Stimulated activated memory B cell treated with anti-CD40 and anti-IgM and Interleukin-4, amounts not matched to agents 10 μg/mL and 1 μg/mL and 100 μg/mL, for 72 hours (primary cell): Measurements from ENCODE around the gene AFAP1.

Source experiments
- ATAC-seq: fragments of 150-1000 bp; cut with Tn5 transposase; 2 replicates; pipeline ENCODE4 v1.10.0; 2021
- H3K27ac Mint-ChIP-seq: one replicate; pipeline ENCODE4 v1.8.0; 2022; ENCODE audit warnings: mild to moderate bottlenecking, mixed read lengths
- H3K27me3 Mint-ChIP-seq: one replicate; pipeline ENCODE4 v1.8.0; 2022; ENCODE audit warnings: mixed read lengths
- H3K36me3 Mint-ChIP-seq: one replicate; pipeline ENCODE4 v1.8.0; 2022; ENCODE audit warnings: mixed read lengths
- H3K4me1 Mint-ChIP-seq: one replicate; pipeline ENCODE4 v1.8.0; 2022; ENCODE audit warnings: mixed read lengths
- H3K4me3 Mint-ChIP-seq: one replicate; pipeline ENCODE4 v1.8.0; 2022; ENCODE audit warnings: mild to moderate bottlenecking, moderate library complexity, mixed read lengths
- H3K9me3 Mint-ChIP-seq: one replicate; pipeline ENCODE4 v1.8.0; 2022; ENCODE audit warnings: mixed read lengths

AFAP1 gene

DNA sequence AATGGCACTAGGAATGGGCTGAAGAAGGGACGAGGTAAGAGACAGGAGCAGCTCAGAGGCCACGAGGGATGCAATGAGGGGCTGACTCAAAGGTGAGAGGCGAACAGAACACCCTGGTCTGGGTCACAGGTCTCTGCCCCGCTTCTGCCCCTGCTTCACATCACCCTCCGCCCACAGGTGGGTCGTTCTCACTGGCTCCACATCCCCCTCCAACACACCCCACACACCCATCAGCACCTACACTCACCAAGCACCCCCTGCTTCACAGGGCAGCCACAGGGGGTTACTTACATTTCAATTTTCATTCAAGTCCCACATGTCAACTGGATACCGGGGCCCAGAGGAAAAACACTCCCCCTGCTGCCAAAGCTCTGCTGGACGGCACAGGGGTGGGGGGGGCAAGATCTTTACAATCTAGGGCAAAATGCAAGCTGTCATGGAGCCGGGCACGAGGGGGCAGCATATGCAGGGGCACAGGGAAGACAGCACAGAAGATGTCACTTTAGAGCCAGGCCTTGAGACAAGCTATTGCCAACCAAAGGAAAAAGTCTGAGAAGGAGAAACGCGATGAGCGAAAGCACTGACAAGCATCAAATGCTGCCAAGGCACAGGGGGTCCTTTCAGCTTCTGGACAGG is 94.0 kb downstream of the AFAP1 start:
- H3K27me3 Mint-ChIP-seq = peaks cover 29% of the 10 kb centered on the region
- no peak overlapping the region for H3K4me3 Mint-ChIP-seq
- H3K4me1 Mint-ChIP-seq = no peaks in the 10 kb centered on the region
- H3K27ac Mint-ChIP-seq = no peak overlapping the region
- ATAC-seq = no peak
- no peaks in the 10 kb centered on the region for H3K36me3 Mint-ChIP-seq
- H3K9me3 Mint-ChIP-seq = peaks cover 3% of the 10 kb centered on the region

DNA sequence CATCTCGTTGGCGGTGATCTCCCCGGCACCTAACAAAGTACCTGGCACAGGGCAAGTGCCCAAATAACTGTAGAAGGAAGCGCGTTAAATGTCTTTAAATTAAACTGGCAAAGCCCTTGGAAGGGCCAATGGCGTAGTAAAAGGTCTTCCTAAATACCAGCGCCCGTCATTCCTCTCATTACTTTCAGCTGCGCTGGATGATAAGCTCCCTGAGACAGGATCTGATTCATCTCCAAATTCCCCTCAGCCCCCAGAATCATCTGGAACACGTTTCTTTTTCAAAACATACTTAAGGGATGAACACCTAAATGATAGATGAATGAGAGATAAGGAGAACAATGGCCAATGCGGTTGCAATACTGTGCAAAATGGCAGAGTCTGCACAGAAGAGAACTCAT is 95.1 kb downstream of the AFAP1 start:
- no peaks in the 10 kb centered on the region for H3K4me1 Mint-ChIP-seq
- no peak overlapping the region for H3K4me3 Mint-ChIP-seq
- no peak overlapping the region for H3K27ac Mint-ChIP-seq
- peaks cover 3% of the 10 kb centered on the region for H3K9me3 Mint-ChIP-seq
- H3K27me3 Mint-ChIP-seq = peaks cover 39% of the 10 kb centered on the region
- ATAC-seq = no peak
- H3K36me3 Mint-ChIP-seq = no peaks in the 10 kb centered on the region

DNA sequence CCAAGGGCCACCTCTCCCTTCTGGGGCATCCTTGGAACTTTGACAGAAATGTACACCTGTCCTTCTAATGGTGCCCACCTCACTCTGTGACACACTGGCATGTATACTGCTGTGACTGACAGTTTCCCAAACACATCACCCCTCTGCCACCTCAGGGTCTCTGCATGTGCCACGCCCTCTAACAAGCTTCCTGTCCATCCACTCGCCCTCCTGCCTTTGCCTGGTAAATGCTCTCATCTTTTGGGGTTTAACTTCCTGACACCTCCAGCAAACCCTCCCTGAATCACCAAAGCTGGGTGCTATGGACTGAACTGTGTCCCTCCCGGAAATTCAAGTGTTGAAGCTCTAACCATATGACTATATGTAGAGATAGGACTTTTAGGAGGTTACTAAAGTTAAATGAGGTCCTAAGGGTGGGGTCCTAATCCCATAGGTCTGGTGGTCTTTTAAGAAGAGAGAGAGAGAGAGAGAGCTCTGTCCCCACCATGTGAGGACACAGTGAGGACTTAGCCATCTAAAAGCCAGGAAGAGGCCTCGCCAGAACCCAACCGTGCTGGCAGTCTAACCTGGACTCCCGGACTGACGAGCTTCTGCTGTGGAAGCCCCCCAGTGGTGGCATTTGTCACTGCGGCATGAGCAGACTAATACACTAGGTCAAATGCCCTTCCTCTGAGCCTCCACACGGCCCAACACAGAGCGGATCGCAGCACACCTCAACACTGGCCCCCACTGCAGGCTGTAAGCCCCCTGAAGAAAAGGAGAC is 95.6 kb downstream of the AFAP1 start:
- Mint-ChIP-seq H3K9me3 (peaks cover 3% of the 10 kb centered on the region), H3K4me3 (no peak overlapping the region), H3K36me3 (no peaks in the 10 kb centered on the region), H3K27ac (no peak overlapping the region), H3K27me3 (peaks cover 40% of the 10 kb centered on the region), H3K4me1 (no peaks in the 10 kb centered on the region)
- peak; percentile 68 for ATAC-seq

DNA sequence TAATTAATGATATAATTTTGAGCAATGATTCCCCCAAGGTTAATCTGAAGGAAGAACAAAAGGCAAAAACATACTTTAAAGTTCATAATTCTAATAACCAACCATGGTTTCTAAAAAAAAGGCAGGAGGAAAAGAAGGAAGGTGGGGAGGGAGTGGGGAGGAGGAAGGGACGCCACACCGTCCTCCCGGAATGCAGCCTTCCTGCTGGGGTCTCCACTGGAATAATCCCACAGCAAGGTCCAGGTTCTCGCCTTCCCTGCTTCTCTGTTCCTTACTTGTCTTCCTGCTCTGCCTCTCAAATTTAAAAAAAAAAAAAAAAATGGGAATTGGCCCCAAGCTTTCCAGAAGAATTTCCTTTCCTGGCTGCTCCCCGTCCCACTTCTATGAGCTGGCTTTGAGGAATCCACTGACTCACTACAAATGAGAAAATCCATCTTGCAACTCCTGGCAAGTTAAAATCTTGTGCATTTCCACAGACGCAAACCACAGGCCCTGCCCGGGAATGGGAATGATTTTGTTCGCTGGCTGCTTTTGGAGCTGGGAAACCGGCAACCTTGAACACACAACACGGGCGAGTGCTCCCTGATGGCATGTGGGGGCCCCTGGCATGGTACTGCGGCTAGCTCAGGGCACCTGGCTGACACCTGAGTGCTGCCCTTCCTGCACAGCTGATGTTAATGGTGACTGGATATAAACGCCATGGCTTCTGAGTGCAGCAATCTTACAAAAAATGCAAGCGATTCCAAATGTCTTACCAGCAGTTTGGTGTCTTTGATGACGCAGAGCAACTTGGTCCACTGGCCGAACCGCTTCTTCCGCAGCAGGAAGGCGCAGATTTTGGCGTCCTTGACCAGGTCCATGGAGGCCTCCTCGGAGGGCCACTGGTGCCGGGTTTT is 97.0 kb downstream of the AFAP1 start:
- Mint-ChIP-seq H3K9me3 (no peaks in the 10 kb centered on the region), H3K36me3 (no peaks in the 10 kb centered on the region), H3K4me3 (no peak overlapping the region), H3K4me1 (no peaks in the 10 kb centered on the region), H3K27ac (no peak overlapping the region), H3K27me3 (peaks cover 44% of the 10 kb centered on the region)
- no peak for ATAC-seq

DNA sequence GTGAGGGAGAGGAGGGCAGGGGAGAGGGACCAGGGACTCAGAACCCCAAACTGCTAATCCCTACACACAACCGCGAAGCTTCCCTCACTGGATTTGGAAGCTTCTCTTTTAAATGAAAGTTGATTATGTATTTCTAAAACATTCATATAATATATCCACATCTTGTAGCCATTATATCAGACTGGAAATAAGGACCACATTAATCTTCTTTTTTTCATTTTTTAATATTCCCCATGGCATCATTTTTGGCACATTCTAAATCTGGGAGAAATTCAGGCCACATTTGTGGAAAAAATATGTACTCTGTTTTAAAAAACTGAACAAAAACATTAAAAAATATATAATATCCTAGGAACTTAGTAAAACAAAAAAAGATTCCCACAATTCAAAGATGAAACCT is 97.8 kb downstream of the AFAP1 start:
- Mint-ChIP-seq H3K36me3 (no peaks in the 10 kb centered on the region), H3K4me1 (no peaks in the 10 kb centered on the region), H3K27ac (no peak overlapping the region), H3K9me3 (no peaks in the 10 kb centered on the region), H3K4me3 (no peak overlapping the region), H3K27me3 (peaks cover 51% of the 10 kb centered on the region)
- ATAC-seq = no peak

DNA sequence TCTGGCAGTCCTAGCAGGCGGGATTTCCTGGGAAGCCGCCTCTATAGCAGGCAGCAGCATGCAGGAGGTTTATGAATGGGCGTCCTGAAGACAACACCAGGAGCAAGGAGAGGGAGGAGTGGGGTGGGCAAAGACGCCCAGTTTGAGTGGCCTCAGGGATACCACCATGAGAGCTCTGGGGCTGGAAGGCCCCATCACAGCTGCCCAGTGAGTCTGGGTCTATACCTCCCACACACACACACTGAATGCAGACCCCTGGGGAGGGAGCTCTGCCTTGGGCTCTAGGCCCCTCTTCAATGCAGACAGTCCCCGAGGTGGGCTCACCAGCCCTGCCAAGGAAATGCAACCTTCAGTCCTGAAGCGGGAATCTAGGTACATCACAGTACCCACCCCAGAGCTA is 98.6 kb downstream of the AFAP1 start:
- no peak overlapping the region for H3K4me3 Mint-ChIP-seq
- H3K9me3 Mint-ChIP-seq = no peaks in the 10 kb centered on the region
- H3K27me3 Mint-ChIP-seq = peaks cover 54% of the 10 kb centered on the region
- no peaks in the 10 kb centered on the region for H3K4me1 Mint-ChIP-seq
- no peaks in the 10 kb centered on the region for H3K36me3 Mint-ChIP-seq
- ATAC-seq = peak; percentile 22
- H3K27ac Mint-ChIP-seq = no peak overlapping the region

DNA sequence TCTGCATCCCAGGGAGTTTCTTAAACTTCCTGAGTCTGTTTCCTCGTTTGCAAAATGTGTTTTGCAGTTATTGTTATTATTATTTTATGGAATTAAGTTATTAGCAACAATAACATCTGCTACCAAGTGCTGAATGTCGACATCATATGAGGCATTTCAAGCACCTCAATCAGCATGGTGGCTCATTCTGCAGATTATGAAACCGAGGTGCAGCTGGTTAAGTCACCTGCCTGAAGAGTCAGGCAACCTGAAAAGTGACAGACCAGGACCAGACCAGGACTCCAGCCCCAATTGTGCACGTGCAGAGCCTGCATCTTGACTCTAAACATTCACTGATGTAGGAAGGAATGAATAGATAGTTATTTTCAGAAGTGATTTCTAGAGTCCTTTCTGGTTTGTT is 99.8 kb downstream of the AFAP1 start:
- Mint-ChIP-seq H3K9me3 (no peaks in the 10 kb centered on the region), H3K27ac (no peak overlapping the region), H3K36me3 (no peaks in the 10 kb centered on the region), H3K4me3 (no peak overlapping the region), H3K4me1 (no peaks in the 10 kb centered on the region), H3K27me3 (peaks cover 51% of the 10 kb centered on the region)
- no peak for ATAC-seq

DNA sequence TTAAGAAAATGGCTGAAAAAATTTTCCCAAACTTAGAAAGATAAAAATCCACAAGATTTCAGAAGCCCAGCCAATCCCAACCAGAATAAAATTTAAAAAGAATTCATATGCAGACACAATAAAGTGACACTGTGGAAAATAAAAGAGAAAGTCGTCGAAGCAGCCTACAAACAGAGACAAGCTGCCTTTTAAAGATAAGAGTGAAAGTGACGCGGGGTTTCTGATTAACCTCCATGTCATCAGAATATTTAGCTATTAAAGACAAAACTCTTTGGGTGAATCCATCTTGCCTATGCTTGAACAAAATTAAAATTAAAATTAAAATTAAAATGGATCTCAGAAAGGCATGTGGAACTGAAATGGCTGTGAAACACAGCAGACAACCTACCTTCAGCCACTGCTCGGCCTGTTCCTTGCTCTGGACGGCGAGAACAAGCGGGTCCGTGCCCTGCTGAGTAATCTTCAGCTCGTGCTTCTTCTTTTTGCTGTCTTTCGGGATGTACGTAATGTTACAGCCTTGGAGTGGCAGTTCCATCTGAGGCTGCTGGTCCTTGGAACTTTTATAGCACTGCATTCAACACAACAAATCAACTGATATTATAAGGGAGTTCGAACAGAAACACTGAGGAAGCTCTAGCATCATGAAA is 101.4 kb downstream of the AFAP1 start:
- ATAC-seq = no peak
- H3K36me3 Mint-ChIP-seq = no peaks in the 10 kb centered on the region
- peaks cover 3% of the 10 kb centered on the region for H3K9me3 Mint-ChIP-seq
- H3K4me3 Mint-ChIP-seq = no peak overlapping the region
- H3K27me3 Mint-ChIP-seq = peaks cover 38% of the 10 kb centered on the region
- no peaks in the 10 kb centered on the region for H3K4me1 Mint-ChIP-seq
- H3K27ac Mint-ChIP-seq = no peak overlapping the region

DNA sequence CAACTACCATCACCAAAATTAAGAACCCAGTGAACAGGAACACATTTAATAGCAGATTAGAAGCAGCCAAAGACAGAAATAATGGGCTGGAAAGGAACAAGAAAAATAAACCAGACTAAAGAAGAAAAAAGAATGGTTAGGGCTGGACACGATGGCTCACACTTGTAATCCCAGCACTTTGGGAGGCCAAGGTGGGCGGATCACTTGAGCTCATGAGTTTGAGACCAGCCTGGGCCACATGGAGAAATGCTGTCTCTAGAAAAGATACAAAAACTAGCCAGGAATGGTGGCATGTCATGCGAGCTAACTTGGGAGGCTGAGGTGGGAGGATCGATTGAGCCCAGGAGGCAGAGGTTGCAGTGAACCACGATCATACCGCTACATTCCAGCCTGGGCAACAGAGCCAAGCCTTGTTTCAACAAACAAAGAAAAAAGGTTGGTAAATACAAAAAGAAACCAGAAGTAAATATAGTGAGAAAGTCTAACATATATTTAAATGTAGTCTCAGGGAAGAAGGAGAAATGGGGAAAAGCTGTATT is 102.0 kb downstream of the AFAP1 start:
- Mint-ChIP-seq H3K9me3 (peaks cover 7% of the 10 kb centered on the region), H3K36me3 (no peaks in the 10 kb centered on the region), H3K27ac (no peak overlapping the region), H3K27me3 (peaks cover 38% of the 10 kb centered on the region), H3K4me3 (no peak overlapping the region), H3K4me1 (no peaks in the 10 kb centered on the region)
- ATAC-seq = no peak

DNA sequence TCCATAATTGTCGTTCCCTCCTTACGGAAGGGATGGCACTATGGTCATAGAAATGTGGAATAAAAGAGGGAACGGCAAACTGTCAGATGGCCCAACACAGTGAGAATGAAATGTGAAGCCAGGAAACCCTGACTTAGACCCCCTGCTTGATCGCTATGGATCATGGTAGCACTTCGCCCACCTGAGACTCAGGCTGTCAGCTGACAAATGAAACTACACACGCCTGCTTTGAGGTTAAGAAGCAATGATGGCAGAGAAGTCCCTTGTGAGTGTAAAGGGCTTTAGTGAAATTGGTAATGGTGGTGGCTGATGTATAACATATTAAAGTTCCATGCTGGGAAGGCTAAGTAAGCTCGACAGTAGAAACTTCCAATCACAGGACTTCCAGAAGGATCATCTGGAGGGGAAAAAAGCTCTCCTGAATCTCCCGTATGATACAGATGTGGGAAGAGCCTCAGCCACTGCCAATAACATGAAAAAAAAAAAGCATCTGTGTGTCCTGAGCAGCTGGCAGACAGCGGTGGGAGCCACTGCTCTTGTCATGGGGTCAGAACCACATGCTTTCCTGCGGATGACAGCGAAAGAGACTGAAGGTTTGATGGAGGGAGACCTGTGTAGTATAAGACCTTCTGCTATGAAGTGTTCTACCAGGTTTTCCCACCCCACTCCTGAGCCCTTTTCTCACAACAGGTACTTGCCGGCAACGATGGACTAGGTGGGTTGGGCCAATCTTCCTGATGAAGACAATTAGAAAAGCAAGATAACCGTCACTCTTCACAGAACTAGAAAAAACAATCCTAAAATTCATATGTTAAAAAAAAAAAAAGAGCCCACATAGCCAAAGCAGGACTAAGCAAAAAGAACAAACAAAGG is 107.6 kb downstream of the AFAP1 start:
- no peak for ATAC-seq
- H3K4me1 Mint-ChIP-seq = no peaks in the 10 kb centered on the region

DNA sequence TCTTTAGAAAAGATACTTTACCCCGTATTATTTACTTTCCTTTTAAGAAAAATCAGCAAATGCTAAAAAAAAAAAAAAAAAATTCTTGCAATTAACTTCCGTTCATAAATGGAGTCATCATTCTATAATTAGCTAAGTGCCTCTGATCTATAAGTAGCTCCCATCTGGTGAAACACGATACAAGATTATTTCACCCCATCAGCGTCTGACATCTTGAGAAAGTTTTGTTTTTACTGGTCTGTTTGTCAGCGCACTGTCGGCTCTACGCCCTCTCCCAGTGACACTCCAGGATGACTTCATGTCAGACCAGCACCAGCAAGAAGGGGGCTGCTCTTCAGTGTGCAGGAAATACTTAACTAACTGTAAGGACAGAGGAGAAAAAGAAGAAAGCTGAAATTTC is 108.3 kb downstream of the AFAP1 start:
- no peaks in the 10 kb centered on the region for H3K36me3 Mint-ChIP-seq
- H3K9me3 Mint-ChIP-seq = peaks cover 7% of the 10 kb centered on the region
- H3K4me3 Mint-ChIP-seq = no peak overlapping the region
- H3K27ac Mint-ChIP-seq = no peak overlapping the region
- peaks cover 22% of the 10 kb centered on the region for H3K27me3 Mint-ChIP-seq
- ATAC-seq = no peak
- no peaks in the 10 kb centered on the region for H3K4me1 Mint-ChIP-seq

More for the DNA sequence above, 107.6 kb downstream of the AFAP1 start:
- H3K36me3 Mint-ChIP-seq = no peaks in the 10 kb centered on the region
- H3K27ac Mint-ChIP-seq = no peak overlapping the region
- H3K4me3 Mint-ChIP-seq = no peak overlapping the region
- H3K9me3 Mint-ChIP-seq = peaks cover 7% of the 10 kb centered on the region
- peaks cover 19% of the 10 kb centered on the region for H3K27me3 Mint-ChIP-seq

DNA sequence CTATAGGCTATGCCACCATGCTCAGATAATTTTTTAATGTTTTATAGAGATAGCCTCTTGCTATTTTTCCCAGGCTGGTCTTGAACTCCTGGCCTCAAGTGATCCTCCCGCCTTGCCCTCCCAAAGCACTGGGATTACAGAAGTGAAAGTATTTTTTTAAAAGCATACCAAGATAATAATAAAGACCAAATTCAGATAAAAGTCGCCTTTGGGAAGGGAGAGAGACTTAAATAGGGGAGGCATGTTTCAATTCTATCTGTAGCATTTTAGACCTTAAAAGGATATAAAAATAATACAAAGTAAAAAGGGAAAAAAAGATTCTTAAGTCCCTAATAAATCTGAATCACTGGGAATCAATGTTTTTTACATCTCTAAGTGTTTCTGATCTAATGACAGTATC is 108.9 kb downstream of the AFAP1 start:
- Mint-ChIP-seq H3K27ac (no peak overlapping the region), H3K9me3 (peaks cover 7% of the 10 kb centered on the region), H3K4me3 (no peak overlapping the region), H3K36me3 (no peaks in the 10 kb centered on the region), H3K4me1 (no peaks in the 10 kb centered on the region), H3K27me3 (peaks cover 16% of the 10 kb centered on the region)
- ATAC-seq = no peak

DNA sequence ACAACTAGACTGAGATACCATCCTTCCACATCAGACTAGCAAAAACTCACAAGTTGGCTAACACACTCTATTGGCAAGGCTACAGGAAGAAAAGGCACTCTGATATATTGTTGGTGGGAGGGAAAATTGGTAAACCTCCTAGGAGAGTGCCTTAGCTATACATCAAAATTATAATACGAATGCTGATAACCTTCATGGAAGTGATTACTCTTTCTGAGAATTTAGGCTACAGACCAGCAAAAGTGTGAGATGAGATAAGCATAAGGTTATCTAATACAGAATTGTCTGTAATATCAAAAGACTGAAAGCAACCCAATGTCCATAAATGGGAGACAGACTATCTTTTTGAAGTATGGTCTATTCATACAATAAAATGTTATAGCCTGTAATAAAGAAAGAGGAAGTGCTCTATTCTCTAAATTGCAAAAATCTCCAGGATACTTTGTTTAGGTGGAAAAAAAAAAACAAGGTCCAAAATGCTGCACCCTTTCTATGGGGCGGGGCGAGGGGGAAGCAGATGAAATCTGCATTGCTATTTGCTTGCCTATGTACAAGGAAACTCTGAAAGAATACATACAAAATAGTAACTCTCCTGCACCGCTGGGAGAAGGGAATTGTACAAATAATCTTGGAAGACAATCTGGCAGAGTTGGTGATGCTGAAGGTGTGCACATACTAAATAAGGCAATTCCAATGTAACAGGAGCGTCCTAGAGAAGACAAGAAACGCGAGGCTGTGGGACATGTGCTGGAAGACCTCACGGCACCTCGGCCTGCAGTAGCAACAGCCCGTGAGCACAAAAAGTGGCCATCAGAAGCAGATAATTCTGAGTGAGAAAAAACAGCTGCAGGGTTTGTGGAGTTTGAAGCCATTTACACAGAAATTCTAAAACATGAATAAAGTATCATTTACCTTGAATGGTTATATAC is 109.7 kb downstream of the AFAP1 start:
- Mint-ChIP-seq H3K9me3 (peaks cover 7% of the 10 kb centered on the region), H3K27me3 (peaks cover 21% of the 10 kb centered on the region), H3K27ac (no peak overlapping the region), H3K4me3 (no peak overlapping the region), H3K36me3 (no peaks in the 10 kb centered on the region), H3K4me1 (no peaks in the 10 kb centered on the region)
- no peak for ATAC-seq
